ENCODE results near the gene HTRA2.

GRCh38 chr2:74558284-74559230, 28.8 kb downstream of the HTRA2 start:
- no peak for TF ChIP-seq CTCF (IDR thresholded peaks at IDR 0.05)
- no peak for TF ChIP-seq POLR2A (IDR thresholded peaks at IDR 0.05)
